Activated T-cell treated with anti-CD3 and anti-CD28 coated beads, Interleukin-2, amount 50 U/mL, for 1 hour (primary cell): Measurements from ENCODE around the gene ZCCHC7.
A peak's percentile ranks its signal among the peaks of the same experiment; 100 is the strongest.
"Not testable (repeated sequence)": the region's sequence is repeated elsewhere in the genome, so short reads cannot be mapped to it uniquely, and the experiment has no call there.

Experiments
- DNase-seq: peaks from one replicate; pipeline ENCODE4 v3.0.0-alpha.2; 2020

Gene ZCCHC7

GRCh38 chr9:37119907-37120842 lies at the start of gene ZCCHC7:
ZCCHC7 (plus strand) TSS chr9:37120574.
- peak; percentile 97 for DNase-seq

- DNase-seq: not testable (repeated sequence)
These were observed 45.6 kb upstream of the ZCCHC7 start for GRCh38 chr9:37074790-37075189.

GRCh38 chr9:37079370-37080164 lies 40.8 kb upstream of the ZCCHC7 start:
- peak; percentile 88 for DNase-seq

GRCh38 chr9:37080165-37080628 lies 40.2 kb upstream of the ZCCHC7 start:
- DNase-seq: not testable (repeated sequence)

- DNase-seq: not testable (repeated sequence)
These were observed 38.9 kb upstream of the ZCCHC7 start for GRCh38 chr9:37081507-37081906.

- DNase-seq: no peak
These were observed 38.1 kb upstream of the ZCCHC7 start for GRCh38 chr9:37082214-37082765.

GRCh38 chr9:37083654-37084053 lies 36.7 kb upstream of the ZCCHC7 start:
- no peak for DNase-seq

GRCh38 chr9:37085233-37085632 lies 35.1 kb upstream of the ZCCHC7 start:
- DNase-seq: no peak

- DNase-seq: not testable (repeated sequence)
These were observed 27.6 kb upstream of the ZCCHC7 start for GRCh38 chr9:37092714-37093295.

GRCh38 chr9:37094751-37095150 lies 25.6 kb upstream of the ZCCHC7 start:
- no peak for DNase-seq

GRCh38 chr9:37096628-37097027 lies 23.7 kb upstream of the ZCCHC7 start:
- DNase-seq: no peak

GRCh38 chr9:37097294-37097693 lies 23.1 kb upstream of the ZCCHC7 start:
- no peak for DNase-seq

- no peak for DNase-seq
These were observed 20.0 kb upstream of the ZCCHC7 start for GRCh38 chr9:37100327-37100726.

GRCh38 chr9:37100741-37101140 lies 19.6 kb upstream of the ZCCHC7 start:
- no peak for DNase-seq

GRCh38 chr9:37102486-37102885 lies 17.9 kb upstream of the ZCCHC7 start:
- no peak for DNase-seq

- DNase-seq: no peak
These were observed 16.0 kb upstream of the ZCCHC7 start for GRCh38 chr9:37104183-37104889.

- DNase-seq: no peak
These were observed 15.1 kb upstream of the ZCCHC7 start for GRCh38 chr9:37105234-37105633.

- no peak for DNase-seq
These were observed 12.7 kb upstream of the ZCCHC7 start for GRCh38 chr9:37107701-37108100.

- not testable (repeated sequence) for DNase-seq
These were observed 5.9 kb upstream of the ZCCHC7 start for GRCh38 chr9:37114442-37114841.

- DNase-seq: no peak
These were observed 2.4 kb upstream of the ZCCHC7 start for GRCh38 chr9:37117956-37118355.

- no peak for DNase-seq
These were observed 1.0 kb upstream of the ZCCHC7 start for GRCh38 chr9:37119360-37119759.

GRCh38 chr9:37120843-37121335 lies 515 bp downstream of the ZCCHC7 start:
- DNase-seq: not testable (repeated sequence)
